A549 (cell line): ENCODE measurements around the gene SEC14L6. TPM values are rescaled to one million over a fixed set of nuclear protein-coding genes. Genes with fewer than 3 reads are reported as not detected.

Source experiments
- ATAC-seq, 2 experiments: fragments of 200-7000 bp in 1 of 2; fragments of >200 bp in 1 of 2; cut with Nextera tagmentation in 1 of 2; cut with Tn5 transposase in 1 of 2; 3 replicates each; pipeline versions ENCODE4 v1.8.0 to v1.9.1; 2018 to 2020; ENCODE audit warnings: mild to moderate bottlenecking in 1 of 2, moderate library complexity in 1 of 2
- CTCF ChIA-PET: fragments of 300-600 bp; sonication (Branson Sonifier 250); formaldehyde crosslinking; extraction: SDS; loops from one replicate; lab custom pipeline; 2021; ENCODE audit warnings: antibody characterized with exemption, inconsistent platforms; lab: Yijun Ruan, JAX
- POLR2A ChIA-PET: fragments of 350-600 bp; formaldehyde crosslinking; extraction: SDS; loops from one replicate; lab custom pipeline; 2021; ENCODE audit warnings: antibody characterized with exemption, inconsistent platforms; lab: Yijun Ruan, JAX
- DNase-seq, 2 experiments: peaks; one replicate each; pipeline versions ENCODE4 v3.0.0 to v3.0.0-alpha.2; 2011 to 2016; ENCODE audit warnings: low read depth in 1 of 2, low spot score in 1 of 2
- FAIRE-seq: peaks from 2 replicates; lab custom pipeline; 2011; peaks lifted over from hg19 to GRCh38; lab: Jason Lieb, UNC
- H3K27ac ChIP-seq, 2 experiments: fragments of >200 bp; sonication (Bioruptor Twin); formaldehyde crosslinking; 3 replicates each; pipeline ENCODE4 v1.5.1; 2016 to 2017
- H3K4me1 ChIP-seq: fragments of >200 bp; sonication (Bioruptor Twin); formaldehyde crosslinking; 3 replicates; pipeline ENCODE4 v1.6.1; 2016
- H3K4me2 ChIP-seq: fragments of >200 bp; sonication (Bioruptor Twin); formaldehyde crosslinking; 3 replicates; pipeline ENCODE4 v1.6.1; 2016
- H3K4me3 ChIP-seq: fragments of >200 bp; sonication (Bioruptor Twin); formaldehyde crosslinking; 3 replicates; pipeline ENCODE4 v1.5.1; 2016
- H3K9me3 ChIP-seq: fragments of >200 bp; sonication (Bioruptor Twin); formaldehyde crosslinking; 3 replicates; pipeline ENCODE4 v1.6.1; 2016
- BHLHE40 ChIP-seq: IDR thresholded peaks from 2 replicates; pipeline ENCODE4 v1.6.1; 2012; ENCODE audit warnings: low read depth, low read length, inconsistent platforms
- CBX8 ChIP-seq: fragments of 200-600 bp; sonication (generic); IDR thresholded peaks from 2 replicates; pipeline ENCODE4 v1.6.1; 2016
- CEBPB ChIP-seq, 2 experiments: fragments of >200 bp in 1 of 2; sonication (Bioruptor Twin) in 1 of 2; formaldehyde crosslinking in 1 of 2; IDR thresholded peaks; 2 replicates each; pipeline ENCODE4 v1.6.1; 2012 to 2016
- CHD2 ChIP-seq: fragments of 150-350 bp; IDR thresholded peaks from 2 replicates; pipeline ENCODE4 v1.6.1; 2014; ENCODE audit warnings: low read length; ENCODE audit not compliant: partially characterized antibody
- CHD4 ChIP-seq: fragments of 200-600 bp; sonication (generic); IDR thresholded peaks from 2 replicates; pipeline ENCODE4 v1.6.1; 2016; ENCODE audit warnings: antibody characterized with exemption, mild to moderate bottlenecking, borderline replicate concordance
- CTCF ChIP-seq: fragments of >200 bp; sonication (Bioruptor Twin); formaldehyde crosslinking; IDR thresholded peaks from 3 replicates; pipeline ENCODE4 v1.5.1; 2016
- E2F6 ChIP-seq: IDR thresholded peaks from 2 replicates; pipeline ENCODE4 v1.6.1; 2012; ENCODE audit warnings: low read depth, borderline replicate concordance
- EHMT2 ChIP-seq: fragments of 200-600 bp; sonication (generic); IDR thresholded peaks from 2 replicates; pipeline ENCODE4 v1.6.1; 2016; ENCODE audit warnings: antibody characterized with exemption, low read depth, mild to moderate bottlenecking, moderate library complexity
- FOXS1 ChIP-seq: fragments of 250-450 bp; sonication (Bioruptor Pico); IDR thresholded peaks from 2 replicates; pipeline ENCODE4 v1.5.0; 2020; ENCODE audit warnings: mild to moderate bottlenecking, moderate library complexity
- HDAC2 ChIP-seq: fragments of 200-600 bp; sonication (generic); IDR thresholded peaks from 2 replicates; pipeline ENCODE4 v1.6.1; 2016
- HEYL ChIP-seq: fragments of 250-450 bp; sonication (Bioruptor Pico); IDR thresholded peaks from 2 replicates; pipeline ENCODE4 v1.8.0; 2021; ENCODE audit warnings: mild to moderate bottlenecking, moderate library complexity
- HOXA7 ChIP-seq: fragments of 250-450 bp; sonication (Bioruptor Pico); IDR thresholded peaks from 2 replicates; pipeline ENCODE4 v1.5.0; 2020; ENCODE audit warnings: mild to moderate bottlenecking, moderate library complexity
- HOXB13 ChIP-seq: fragments of 250-450 bp; sonication (Bioruptor Pico); IDR thresholded peaks from 2 replicates; pipeline ENCODE4 v1.5.0; 2020; ENCODE audit warnings: low read depth, mild to moderate bottlenecking, moderate library complexity
- JUN ChIP-seq, 2 experiments: fragments of >200 bp; sonication (Bioruptor Twin); formaldehyde crosslinking; IDR thresholded peaks; 2 replicates in 1 of 2; 3 replicates in 1 of 2; pipeline ENCODE4 v1.6.1; 2016 to 2017
- JUNB ChIP-seq: fragments of >200 bp; sonication (Bioruptor Twin); formaldehyde crosslinking; IDR thresholded peaks from 2 replicates; pipeline ENCODE4 v1.6.1; 2016
- KDM1A ChIP-seq: fragments of 200-600 bp; sonication (generic); IDR thresholded peaks from 2 replicates; pipeline ENCODE4 v1.6.1; 2016; ENCODE audit warnings: low read depth, mild to moderate bottlenecking
- KDM5A ChIP-seq: fragments of 200-600 bp; sonication (generic); IDR thresholded peaks from 2 replicates; pipeline ENCODE4 v1.6.1; 2016; ENCODE audit warnings: antibody characterized with exemption, mild to moderate bottlenecking
- MAFK ChIP-seq: fragments of 450-650 bp; IDR thresholded peaks from 2 replicates; pipeline ENCODE4 v1.6.1; 2014; ENCODE audit not compliant: partially characterized antibody
- NFE2L2 ChIP-seq: fragments of 150-350 bp; conservative IDR thresholded peaks from 2 replicates; pipeline ENCODE4 v1.6.1; 2014; ENCODE audit warnings: low read length
- NPAS2 ChIP-seq: fragments of 250-450 bp; sonication (Bioruptor Pico); IDR thresholded peaks from 2 replicates; pipeline ENCODE4 v1.8.0; 2022; ENCODE audit warnings: mild to moderate bottlenecking, moderate library complexity, borderline replicate concordance
- NR3C1 ChIP-seq: fragments of >200 bp; sonication (Bioruptor Twin); formaldehyde crosslinking; IDR thresholded peaks from 3 replicates; pipeline ENCODE4 v1.6.1; 2017
- PBX3 ChIP-seq: IDR thresholded peaks from 2 replicates; pipeline ENCODE4 v1.6.1; 2012
- PHF8 ChIP-seq: fragments of 200-600 bp; sonication (generic); IDR thresholded peaks from 2 replicates; pipeline ENCODE4 v1.6.1; 2016; ENCODE audit warnings: low read depth, mild to moderate bottlenecking, antibody characterized with exemption, moderate library complexity, borderline replicate concordance
- RCOR1 ChIP-seq: fragments of 150-350 bp; IDR thresholded peaks from 2 replicates; pipeline ENCODE4 v1.6.1; 2014; ENCODE audit warnings: antibody characterized with exemption, low read length, low read depth
- SMC3 ChIP-seq: fragments of >200 bp; sonication (Bioruptor Twin); formaldehyde crosslinking; IDR thresholded peaks from 3 replicates; pipeline ENCODE4 v1.6.1; 2018; ENCODE audit warnings: inconsistent platforms
- ZC3H11A ChIP-seq: fragments of 450-650 bp; IDR thresholded peaks from 2 replicates; pipeline ENCODE4 v1.6.1; 2014; ENCODE audit warnings: antibody characterized with exemption, mild to moderate bottlenecking
- ZFP36 ChIP-seq: fragments of 450-650 bp; IDR thresholded peaks from 2 replicates; pipeline ENCODE4 v1.6.1; 2014; ENCODE audit warnings: borderline replicate concordance; ENCODE audit not compliant: partially characterized antibody
- ZSCAN20 ChIP-seq: fragments of 250-450 bp; sonication (Bioruptor Pico); IDR thresholded peaks from 2 replicates; pipeline ENCODE4 v1.8.0; 2022; ENCODE audit warnings: mild to moderate bottlenecking, moderate library complexity
- WGBS: methylation state at CpG from one replicate; pipeline ENCODE4 v1.1.6; 2017; ENCODE audit errors: missing lambda C conversion rate; 5-methylcytosine and 5-hydroxymethylcytosine counted together
- polyA plus RNA-seq, 4 experiments: library from polyadenylated mRNA; depleted of rRNA in 3 of 4; stranded (reverse); fragments of >200 nt; fragmentation: RNase III in 1 of 4; extraction: RNeasy Plus Mini Kit Qiagen cat#74134 plus additional on column Dnase treatment in 1 of 4; gene quantifications; 2 replicates in 3 of 4; 3 replicates in 1 of 4; pipeline ENCODE4 v1.2.3, GENCODE V29; 2011 to 2017

SEC14L6 gene
- polyA plus RNA-seq, 2 of the 4 experiments (the other 2 are of a cell fraction): not detected

GRCh38 chr22:30488121-30488520 is 58.4 kb downstream of the SEC14L6 start (continued):
- TF ChIP-seq SMC3 (no peak), PBX3 (no peak), ZC3H11A (no peak), HOXA7 (CRISPR knock-in tag) (no peak), JUNB (no peak)

- Histone ChIP-seq H3K27ac (peak overlapping the region in 1 of 2 experiments; percentile 66; a peak in 3 of 6 replicates), H3K4me2 (peak overlapping the region; percentile 35), H3K9me3 (no peaks in the 10 kb centered on the region), H3K4me1 (peaks cover 18% of the 10 kb centered on the region), H3K4me3 (no peak overlapping the region)
- WGBS: 24% methylated on average over 5 of the region's 8 CpGs
- no peak for FAIRE-seq
- 0 out of 6 replicates have a peak, but pooled peaks of 1 of the 2 experiments have one; percentile 15 for ATAC-seq
- CTCF ChIA-PET: interaction anchor here (0.9 to 3.7 kb wide), 5 partner anchors 9 to 61 kb away, joined by 3 to 19 read pairs (median 7); partner anchors contain the start of gene MTFP1
- POLR2A ChIA-PET: no interaction called here
- TF ChIP-seq NPAS2 (CRISPR knock-in tag): no peak
- TF ChIP-seq PBX3: no peak
- TF ChIP-seq CHD2: no peak
- no peak for TF ChIP-seq PHF8
- no peak for TF ChIP-seq EHMT2
- TF ChIP-seq CTCF: no peak
- TF ChIP-seq CHD4: no peak
- TF ChIP-seq ZFP36: no peak
- TF ChIP-seq KDM1A: no peak
- TF ChIP-seq HOXB13 (CRISPR knock-in tag): no peak
- no peak for TF ChIP-seq FOXS1 (CRISPR knock-in tag)
- TF ChIP-seq KDM5A: no peak
- no peak for TF ChIP-seq ZSCAN20
- no peak for TF ChIP-seq RCOR1
- TF ChIP-seq E2F6: no peak
- TF ChIP-seq SMC3: no peak
- peak; percentile 24 to 35 for DNase-seq
Observed at GRCh38 chr22:30486661-30487115, 59.9 kb downstream of the SEC14L6 start.

- TF ChIP-seq NFE2L2 (no peak), ZFP36 (no peak), E2F6 (no peak), JUN (IDR thresholded peaks at IDR 0.05) (no peak), HEYL (CRISPR knock-in tag) (no peak), BHLHE40 (no peak), CTCF (no peak), CBX8 (no peak), HDAC2 (no peak), EHMT2 (no peak), NR3C1 (no peak), HOXA7 (CRISPR knock-in tag) (no peak), MAFK (no peak), CEBPB (IDR thresholded peaks at IDR 0.05) (no peak)
- WGBS: 94% methylated on average over 5 of the region's 5 CpGs
- peaks cover 18% of the 10 kb centered on the region for H3K4me1 ChIP-seq
- peak overlapping the region in 1 of 2 experiments; percentile 66; a peak in 3 of 6 replicates for H3K27ac ChIP-seq
- POLR2A ChIA-PET: no interaction called here
- FAIRE-seq (no peak), DNase-seq (no peak), ATAC-seq (peak in 1 of 2 experiments; percentile 12; a peak in 1 of 6 replicates)
- peak overlapping the region; percentile 35; the same call in 2 of the 3 replicates for H3K4me2 ChIP-seq
- H3K4me3 ChIP-seq: no peak overlapping the region
- no peaks in the 10 kb centered on the region for H3K9me3 ChIP-seq
- CTCF ChIA-PET: interaction anchor here (0.5 to 3.7 kb wide), 21 partner anchors 9 to 284 kb away, joined by 3 to 24 read pairs (median 4); partner anchors contain the start of gene MTFP1
Observed at GRCh38 chr22:30486118-30486517, 60.4 kb downstream of the SEC14L6 start.
